Urinary bladder (tissue), 4 donors: ENCODE results near the gene ADGRB3. TPM values are rescaled to one million over a fixed set of nuclear protein-coding genes. Genes with fewer than 3 reads are reported as not detected.
"Not testable (repeated sequence)": the region's sequence is repeated elsewhere in the genome, so short reads cannot be mapped to it uniquely, and the experiment has no call there.

Source experiments
- DNase-seq: peaks from one replicate; pipeline ENCODE4 v3.0.0-alpha.2; 2015; ENCODE audit errors: extremely low spot score
- H3K27ac ChIP-seq: one replicate; pipeline ENCODE4 v1.5.1; 2013; ENCODE audit warnings: low read depth, mild to moderate bottlenecking, moderate library complexity
- H3K36me3 ChIP-seq: one replicate; pipeline ENCODE4 v1.6.1; 2013; ENCODE audit warnings: mild to moderate bottlenecking, moderate library complexity; ENCODE audit not compliant: insufficient read depth
- H3K4me1 ChIP-seq: one replicate; pipeline ENCODE4 v1.6.1; 2013; ENCODE audit warnings: mild to moderate bottlenecking, moderate library complexity; ENCODE audit not compliant: insufficient read depth
- H3K4me3 ChIP-seq: one replicate; pipeline ENCODE4 v1.5.1; 2013; ENCODE audit warnings: low read depth, low read length
- WGBS: extraction: QIAGEN DNeasy Blood & Tissue Kit; methylation state at CpG from one replicate; pipeline ENCODE4 v1.1.7; 2013; 5-methylcytosine and 5-hydroxymethylcytosine counted together
- polyA plus RNA-seq: library from polyadenylated mRNA; stranded (reverse); fragments of 200-250 nt; gene quantifications from one replicate; pipeline ENCODE4 v1.2.3, GENCODE V29; 2013
- small RNA-seq: library from RNA; depleted of rRNA; stranded (forward); fragments of <200 nt; gene quantifications from one replicate; pipeline ENCODE3, GENCODE V24; 2014
- total RNA-seq: library from RNA; depleted of rRNA; stranded (reverse); fragments of >200 nt; gene quantifications from one replicate; pipeline ENCODE4 v1.2.3, GENCODE V29; 2014
- donor health status: healthy with polysubstance abuse.
- donor health status: healthy.

The ADGRB3 gene
- total and polyA plus RNA-seq, 2 donors: 4.7 to 29.4 TPM

DNA sequence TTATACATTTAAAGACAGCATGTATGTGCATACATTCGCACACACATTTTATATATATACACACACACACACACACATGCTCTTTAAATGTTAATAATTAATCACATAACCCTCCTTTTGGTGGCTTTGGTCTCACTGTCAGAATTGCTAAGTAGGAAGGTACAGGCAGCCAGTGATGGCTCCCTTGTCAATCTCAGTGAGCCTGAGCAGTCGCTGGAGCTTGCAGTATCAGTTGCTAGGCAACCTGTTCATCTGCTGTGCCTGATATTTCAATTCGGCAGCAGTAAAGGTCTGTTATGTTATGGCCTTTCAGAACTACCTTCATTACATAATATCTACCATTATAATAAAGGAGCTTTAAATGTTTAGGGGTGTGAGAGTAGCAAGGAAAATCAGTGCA, 787.4 kb downstream of the ADGRB3 start:
- Histone ChIP-seq H3K4me3 (no peak overlapping the region), H3K36me3 (no peaks in the 10 kb centered on the region), H3K4me1 (no peaks in the 10 kb centered on the region), H3K27ac (no peak overlapping the region)
- 66% methylated on average over 3 of the region's 3 CpGs for WGBS
- no peak for DNase-seq

DNA sequence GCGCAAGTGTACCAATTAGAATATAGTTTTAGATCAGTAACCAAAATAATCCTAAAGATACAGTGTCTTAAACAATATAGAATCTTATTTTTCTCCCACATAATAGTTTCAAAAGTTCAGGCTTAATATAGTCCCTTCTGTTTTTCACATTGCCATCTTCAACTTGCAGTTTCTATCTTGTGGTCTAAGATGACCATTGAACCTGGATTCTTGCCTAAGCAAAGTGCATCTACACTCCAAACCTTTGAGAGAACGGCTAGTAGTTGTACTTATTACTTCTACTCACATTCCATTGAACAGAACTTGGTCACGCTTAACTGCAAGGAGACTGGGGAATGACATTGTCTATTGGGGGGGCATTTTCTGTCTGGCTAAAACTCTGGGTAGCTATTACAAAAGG, 788.7 kb downstream of the ADGRB3 start:
- WGBS: 95% methylated on average over 3 of the region's 3 CpGs

DNA sequence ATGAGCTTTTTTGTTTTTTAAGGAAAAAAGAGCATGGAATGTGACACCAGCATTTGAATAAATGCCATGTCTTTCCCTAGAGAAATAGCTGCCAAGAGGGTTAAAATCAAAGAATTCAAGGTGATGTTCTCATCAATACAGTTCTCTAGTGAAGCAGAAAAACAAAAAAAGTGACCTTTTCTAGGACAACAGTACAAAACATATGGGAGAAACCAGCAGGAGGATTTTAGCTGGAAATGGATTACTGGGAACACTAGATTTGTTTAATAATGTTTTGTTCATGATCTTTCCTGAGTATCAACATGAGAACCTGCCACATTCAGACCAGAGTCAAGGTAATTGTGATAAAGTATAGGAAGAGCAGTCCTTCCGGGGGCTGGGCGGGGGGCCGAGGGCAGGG, 789.5 kb downstream of the ADGRB3 start:
- 81% methylated on average over 3 of the region's 3 CpGs for WGBS
- DNase-seq: no peak

More for the DNA sequence above, 788.7 kb downstream of the ADGRB3 start:
- no peaks in the 10 kb centered on the region for H3K36me3 ChIP-seq
- H3K4me1 ChIP-seq: no peaks in the 10 kb centered on the region
- no peak overlapping the region for H3K4me3 ChIP-seq
- no peak for DNase-seq
- no peak overlapping the region for H3K27ac ChIP-seq

DNA sequence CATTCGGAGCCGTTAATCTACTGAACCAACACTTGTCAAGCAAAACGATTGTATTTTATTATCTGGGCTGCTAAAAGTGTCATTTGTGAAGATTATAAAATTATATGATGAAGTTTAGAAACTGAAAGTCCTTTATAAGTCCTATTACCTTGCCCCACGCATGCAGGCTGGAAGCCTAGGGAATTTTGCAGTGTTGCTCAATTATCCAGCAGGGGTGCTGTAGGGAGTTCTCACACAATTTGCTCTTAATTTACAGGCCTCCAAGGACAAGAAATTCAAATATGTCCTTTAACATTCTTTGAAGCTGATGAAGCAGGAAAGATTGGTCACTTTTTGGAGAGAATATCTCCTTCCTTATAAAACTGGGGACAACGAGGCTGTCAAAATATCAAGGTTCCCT, 792.8 kb downstream of the ADGRB3 start:
- no peak for DNase-seq
- 78% methylated on average over 5 of the region's 5 CpGs for WGBS
- Histone ChIP-seq H3K4me1 (no peaks in the 10 kb centered on the region), H3K27ac (no peak overlapping the region), H3K4me3 (no peak overlapping the region), H3K36me3 (no peaks in the 10 kb centered on the region)

More for the DNA sequence above, 789.5 kb downstream of the ADGRB3 start:
- Histone ChIP-seq H3K36me3 (no peaks in the 10 kb centered on the region), H3K27ac (no peak overlapping the region), H3K4me1 (no peaks in the 10 kb centered on the region), H3K4me3 (no peak overlapping the region)

DNA sequence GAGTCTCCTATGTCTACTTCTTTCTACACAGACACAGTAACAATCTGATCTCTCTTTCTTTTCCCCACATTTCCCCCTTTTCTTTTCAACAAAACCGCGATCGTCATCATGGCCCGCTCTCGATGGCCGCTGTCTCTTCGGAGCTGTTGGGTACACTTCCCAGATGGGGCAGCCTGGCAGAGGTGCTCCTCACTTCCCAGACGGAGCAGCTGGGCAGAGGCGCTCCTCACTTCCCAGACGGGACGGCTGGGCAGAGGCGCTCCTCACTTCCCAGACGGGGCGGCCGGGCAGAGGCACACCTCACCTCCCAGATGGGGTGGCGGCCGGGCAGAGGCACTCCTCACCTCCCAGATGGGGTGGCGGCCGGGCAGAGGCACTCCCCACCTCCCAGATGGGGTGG, 797.1 kb downstream of the ADGRB3 start:
- H3K4me3 ChIP-seq, H3K27ac ChIP-seq, H3K36me3 ChIP-seq, DNase-seq, H3K4me1 ChIP-seq: not testable (repeated sequence)
- 92% methylated on average over 17 of the region's 19 CpGs for WGBS

DNA sequence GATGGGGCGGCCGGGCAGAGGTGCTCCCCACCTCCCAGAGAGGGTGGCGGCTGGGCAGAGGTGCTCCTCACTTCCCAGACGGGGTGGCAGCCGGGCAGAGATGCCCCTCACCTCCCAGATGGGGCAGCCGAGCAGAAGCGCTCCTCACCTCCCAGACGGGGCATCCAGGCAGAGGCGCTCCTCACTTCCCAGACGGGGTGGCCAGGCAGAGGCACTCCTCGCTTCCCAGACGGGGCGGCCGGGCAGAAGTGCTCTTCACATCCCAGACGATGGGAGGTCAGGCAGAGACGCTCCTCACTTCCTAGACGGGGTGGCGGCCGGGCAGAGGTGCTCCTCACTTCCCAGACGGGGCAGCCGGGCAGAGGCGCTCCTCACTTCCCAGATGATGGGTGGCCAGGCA, 798.0 kb downstream of the ADGRB3 start:
- DNase-seq, H3K36me3 ChIP-seq, H3K27ac ChIP-seq, H3K4me3 ChIP-seq, H3K4me1 ChIP-seq: not testable (repeated sequence)
- WGBS: 85% methylated on average over 22 of the region's 22 CpGs

DNA sequence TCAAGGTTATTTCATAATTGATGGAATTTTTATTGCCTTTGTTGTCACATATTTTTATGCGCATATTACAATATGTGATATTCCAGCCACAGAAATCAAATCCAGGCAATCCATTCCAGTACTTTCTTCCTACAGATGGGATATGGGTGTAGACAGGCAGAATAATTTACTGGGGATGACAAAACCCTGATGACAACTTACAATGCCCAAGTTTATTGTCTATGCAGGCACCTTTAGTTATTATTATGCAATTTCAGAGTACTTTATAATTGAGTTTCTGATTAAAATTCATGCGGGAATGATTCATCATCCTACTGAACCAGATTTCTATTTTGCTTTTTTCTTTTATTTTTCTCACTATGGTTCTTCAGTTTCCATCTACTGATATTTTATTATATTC, 803.0 kb downstream of the ADGRB3 start:
- 96% methylated on average over 2 of the region's 2 CpGs for WGBS
- Histone ChIP-seq H3K27ac (no peak overlapping the region), H3K4me1 (no peaks in the 10 kb centered on the region), H3K36me3 (no peaks in the 10 kb centered on the region), H3K4me3 (no peak overlapping the region)
- no peak for DNase-seq

Small RNA genes within 50 kb of the gene (small RNA-seq; reads per million reads assigned to genes)
- not detected for gene AL606923.1
